NCI-H69 (cell line): ENCODE results near the gene GALNT2.

Source experiments
- DNase-seq: peaks from one replicate; lab custom pipeline; 2025; lab: John Stamatoyannopoulos, UW

The GALNT2 gene

GRCh38 chr1:230300322-230301301, 233.6 kb downstream of the GALNT2 start:
- DNase-seq, result no peak

GRCh38 chr1:230301322-230301721, 234.3 kb downstream of the GALNT2 start:
- no peak for DNase-seq

DNA sequence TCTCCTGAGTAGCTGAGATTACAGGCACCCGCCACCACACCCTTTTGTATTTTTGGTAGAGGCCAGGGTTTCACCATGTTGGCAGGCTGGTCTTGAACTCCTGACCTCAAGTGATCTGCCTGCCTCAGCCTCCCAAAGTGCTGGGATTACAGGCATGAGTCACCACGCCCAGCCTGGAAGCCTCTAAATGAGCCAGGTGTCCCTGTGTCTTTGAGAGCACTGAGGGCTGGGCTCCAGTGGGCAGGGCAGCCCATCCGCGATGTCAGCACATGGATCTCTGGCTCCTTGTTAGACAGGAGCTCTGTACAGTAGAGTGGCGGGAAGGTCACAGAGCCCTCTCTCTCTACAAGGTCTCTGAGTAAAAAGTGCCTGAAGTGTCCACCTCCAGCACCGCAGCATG, 234.8 kb downstream of the GALNT2 start:
- DNase-seq, result peak; percentile 43

GRCh38 chr1:230303069-230303468, 236.0 kb downstream of the GALNT2 start:
- DNase-seq, result peak; percentile 10

DNA sequence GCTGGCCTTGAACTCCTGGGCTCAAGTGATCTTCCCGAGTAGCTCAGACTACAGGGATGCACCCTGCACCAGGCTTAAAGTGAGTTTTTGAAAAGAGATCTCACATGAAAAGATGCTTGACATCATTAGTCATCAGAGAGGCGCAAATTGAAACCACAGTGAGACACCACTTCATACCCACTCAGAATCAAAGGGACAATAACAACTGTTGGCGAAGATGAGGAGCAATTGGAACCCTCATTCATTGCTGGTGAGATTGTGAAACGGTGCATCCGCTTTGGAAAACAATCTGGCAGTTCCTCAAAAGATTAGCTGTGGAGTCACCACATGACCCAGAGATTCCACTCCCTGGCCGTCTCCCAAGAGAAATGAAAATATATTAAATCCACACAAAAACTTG, 236.8 kb downstream of the GALNT2 start:
- DNase-seq, result no peak

DNA sequence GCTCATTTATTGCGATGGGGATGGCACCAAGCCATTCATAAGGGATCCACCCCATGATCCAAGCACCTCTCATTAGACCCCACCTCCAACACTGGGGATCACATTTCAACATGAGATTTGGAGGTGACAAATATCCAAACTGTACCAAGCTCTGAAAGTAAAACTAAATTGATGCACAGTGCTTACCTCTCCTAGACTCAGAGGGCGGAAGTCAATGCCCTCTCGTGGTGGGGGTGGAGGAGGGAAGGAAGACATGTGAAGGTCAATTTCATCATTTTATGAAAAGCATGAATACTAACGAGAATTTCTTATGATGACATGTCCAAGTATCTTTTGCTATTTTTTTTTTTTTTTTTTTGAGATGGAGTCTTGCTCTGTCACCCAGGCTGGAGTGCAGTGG, 239.1 kb downstream of the GALNT2 start:
- DNase-seq, result no peak

GRCh38 chr1:230307213-230307612, 240.2 kb downstream of the GALNT2 start:
- no peak for DNase-seq

DNA sequence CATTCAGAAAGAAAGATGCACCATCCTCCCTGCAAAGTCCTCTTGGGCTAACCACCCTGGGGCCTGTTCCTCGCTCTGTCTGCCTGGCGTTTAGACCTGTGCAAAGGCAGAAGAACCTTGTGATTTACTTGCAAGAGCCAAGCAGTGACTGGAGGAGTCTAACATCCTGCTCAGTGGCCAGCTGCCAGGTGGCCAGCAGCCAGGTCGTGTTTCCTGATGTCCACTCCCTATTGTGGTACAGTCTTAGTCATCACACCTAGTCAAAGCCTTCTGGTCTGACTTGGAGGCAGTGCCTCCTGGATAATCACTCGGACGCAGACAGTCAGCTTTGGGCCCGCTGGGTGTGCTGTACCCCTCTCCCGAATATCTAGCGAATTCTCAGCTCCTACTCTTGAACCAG, 241.0 kb downstream of the GALNT2 start:
- DNase-seq, result peak; percentile 72

DNA sequence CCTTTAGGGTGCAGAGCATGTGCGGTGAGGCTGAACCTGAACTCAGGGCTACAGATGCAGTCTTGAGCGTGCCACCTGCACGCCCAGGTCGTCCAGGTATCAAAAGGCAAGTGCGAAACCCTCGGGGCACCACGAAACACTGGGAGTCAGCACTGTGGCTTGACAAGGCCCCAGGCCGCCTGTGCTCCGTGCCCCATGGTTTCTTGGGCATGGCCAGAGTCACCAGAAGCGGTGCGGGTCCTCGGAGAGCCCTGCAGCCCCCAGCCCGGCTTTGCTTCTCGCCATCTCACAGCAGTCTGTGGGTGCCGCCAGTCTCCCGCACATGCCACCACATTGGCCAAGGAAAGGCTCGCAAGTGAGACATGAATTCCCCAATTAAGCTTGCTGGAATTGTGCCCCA, 241.8 kb downstream of the GALNT2 start:
- DNase-seq, result no peak

DNA sequence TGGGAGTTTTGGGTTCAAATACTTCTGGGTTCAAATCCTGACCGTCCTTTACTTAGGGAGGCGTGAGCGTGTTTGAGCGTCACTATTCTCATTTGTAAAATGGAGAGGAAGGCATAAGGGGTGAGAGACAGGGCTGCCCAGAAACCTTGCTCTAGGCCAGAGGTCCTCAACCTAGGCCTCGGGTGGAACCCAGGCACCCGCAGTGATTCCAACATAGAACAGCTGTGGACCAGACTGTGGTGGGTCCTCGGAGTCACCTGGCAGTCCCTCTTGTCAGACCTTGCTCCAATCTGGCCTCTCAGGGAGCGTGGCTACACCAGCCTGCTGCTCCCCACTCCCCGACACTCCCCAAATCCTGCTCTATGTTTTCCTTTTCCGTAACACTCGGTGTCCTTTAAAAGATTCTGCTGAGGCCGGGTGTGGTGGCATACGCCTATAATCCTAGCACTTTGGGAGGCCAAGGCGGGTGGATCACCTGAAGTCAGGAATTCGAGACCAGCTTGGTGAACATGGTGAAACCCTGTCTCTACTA, 242.7 kb downstream of the GALNT2 start:
- DNase-seq, result no peak

GRCh38 chr1:230310381-230311163, 243.5 kb downstream of the GALNT2 start:
- DNase-seq, result peak; percentile 81

DNA sequence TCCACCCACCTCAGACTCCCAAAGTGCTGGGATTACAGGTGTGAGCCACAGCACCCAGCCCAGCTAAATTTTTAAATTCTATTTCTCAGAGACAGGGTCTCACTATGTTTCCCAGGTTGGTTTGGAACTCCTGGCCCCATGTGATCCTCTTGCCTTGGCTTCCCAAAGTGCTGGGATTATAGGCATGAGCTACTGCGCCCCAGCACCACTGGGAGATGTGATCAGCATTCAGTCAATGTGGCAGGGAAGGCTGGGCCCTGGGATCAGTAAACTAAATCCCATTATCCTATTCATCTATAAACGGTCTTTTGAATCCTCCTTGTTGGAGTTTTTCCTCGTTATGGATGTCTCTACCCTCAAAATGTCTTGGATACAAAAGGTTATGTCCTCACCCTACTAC, 245.6 kb downstream of the GALNT2 start:
- DNase-seq, result no peak

- DNase-seq, result no peak
Measured at GRCh38 chr1:230313453-230314141, 246.6 kb downstream of the GALNT2 start.

DNA sequence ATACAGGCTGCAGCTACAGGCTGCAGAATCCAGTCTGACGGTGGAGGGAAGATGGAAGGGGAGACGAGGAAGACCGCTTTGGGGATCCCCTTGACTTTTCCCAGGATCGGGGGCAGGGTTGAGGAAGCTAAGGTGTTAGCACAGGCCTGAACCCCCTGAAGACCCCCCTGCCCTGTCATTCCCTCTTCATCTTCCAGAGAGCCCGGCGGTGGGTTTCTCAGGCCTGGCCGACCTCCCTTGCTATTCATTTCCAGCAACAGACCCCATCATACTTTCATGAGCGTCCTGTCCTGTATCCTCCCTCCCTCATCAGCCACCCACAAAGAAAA, 247.1 kb downstream of the GALNT2 start:
- DNase-seq, result no peak

DNA sequence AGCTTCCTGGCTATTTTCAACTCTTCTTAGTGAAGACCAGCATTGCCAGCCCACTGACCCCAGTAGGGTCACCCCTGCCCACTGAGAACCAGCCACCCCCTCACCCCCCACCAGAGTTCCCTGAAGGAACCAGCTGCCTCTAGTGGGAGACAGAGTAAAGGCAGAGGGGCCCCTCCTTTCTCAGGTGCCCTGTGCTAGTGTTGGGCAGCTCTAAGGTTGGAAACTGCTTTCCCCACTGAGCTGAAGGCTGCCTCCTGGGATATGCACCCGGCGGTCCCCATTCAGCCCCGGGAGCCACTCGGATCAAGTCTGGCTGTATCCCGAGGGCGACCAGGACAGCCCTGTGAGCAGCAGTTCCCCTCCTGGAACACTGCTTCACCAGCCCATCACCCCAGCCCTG, 248.1 kb downstream of the GALNT2 start:
- DNase-seq, result no peak

DNA sequence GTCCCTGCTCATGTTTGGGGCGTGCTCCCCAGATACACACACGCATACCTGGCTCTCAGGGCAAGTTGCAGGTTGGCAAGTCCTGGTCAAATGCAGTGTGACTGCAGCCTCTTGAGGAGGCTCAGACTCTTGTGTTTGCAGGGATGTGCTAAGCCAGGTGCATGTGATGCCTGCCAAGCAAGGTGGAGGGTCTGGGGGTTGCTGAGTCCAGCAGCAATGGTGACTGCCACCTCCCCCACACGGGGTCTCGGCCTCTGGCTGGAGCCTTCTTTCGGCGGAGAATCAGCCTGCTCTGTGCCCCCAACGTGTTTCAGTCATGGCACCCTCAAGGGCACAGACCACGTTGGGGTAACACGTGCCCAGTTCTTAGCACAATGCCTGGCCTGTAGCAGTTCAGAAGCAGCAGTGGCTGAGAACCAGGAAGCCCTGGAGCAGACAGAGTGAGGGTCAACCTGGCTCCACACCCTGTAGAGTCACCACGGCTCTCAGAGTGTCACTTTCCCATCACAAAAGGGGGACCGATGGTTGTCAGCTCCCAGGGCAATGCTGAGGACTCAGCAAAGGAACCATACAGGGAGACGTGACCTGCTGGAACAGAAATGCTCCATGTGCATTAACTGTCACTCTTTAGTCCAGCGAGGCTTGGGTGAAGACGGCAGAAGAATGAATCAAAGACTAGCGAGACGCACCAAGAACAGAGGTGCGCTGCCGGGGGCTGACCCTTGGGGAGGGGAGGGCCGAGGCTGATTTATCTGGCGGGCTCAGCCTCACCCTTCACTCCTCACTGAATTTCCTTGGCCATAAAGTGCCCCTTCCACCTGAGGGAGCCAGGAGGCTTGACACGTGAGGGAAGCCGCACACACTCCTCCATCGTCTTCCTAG, 250.1 kb downstream of the GALNT2 start:
- DNase-seq, result no peak

GRCh38 chr1:230317823-230318819, 251.1 kb downstream of the GALNT2 start:
- DNase-seq, result peak; percentile 12

DNA sequence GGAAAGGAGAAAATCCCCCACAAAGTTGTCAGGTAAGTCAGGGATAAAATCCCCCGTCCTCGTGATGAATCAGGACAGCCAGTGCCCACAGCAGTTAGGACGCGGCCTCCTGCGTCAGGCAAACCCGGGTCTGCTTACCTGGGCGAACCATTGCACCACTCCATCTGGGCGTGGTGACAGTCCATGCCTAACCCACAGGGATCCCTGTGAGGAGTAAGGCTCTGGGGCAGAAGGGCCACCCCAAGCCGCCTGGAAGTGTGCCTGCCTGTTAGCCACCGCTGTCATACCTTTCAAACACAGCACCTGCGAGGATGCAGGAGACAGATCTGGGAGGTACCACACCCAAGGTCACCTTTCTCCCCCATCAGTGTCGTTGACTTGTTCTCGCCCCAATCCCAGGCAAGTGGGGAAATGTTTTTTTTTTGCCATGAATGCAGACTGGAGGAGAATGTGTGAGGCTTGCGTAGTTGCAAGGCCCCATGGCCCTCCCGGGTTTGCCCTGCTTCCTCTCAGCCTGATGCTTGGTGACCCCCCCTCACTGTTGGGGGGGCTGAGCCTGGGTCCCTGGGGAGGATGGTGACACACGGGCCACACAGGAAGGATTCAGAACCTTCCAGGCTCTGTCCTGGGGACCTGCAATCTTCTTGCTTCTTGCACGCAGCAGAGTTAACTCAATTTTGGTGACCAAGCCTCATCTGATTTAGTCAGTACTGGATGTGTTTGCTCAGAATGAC, 252.1 kb downstream of the GALNT2 start:
- DNase-seq, result no peak

DNA sequence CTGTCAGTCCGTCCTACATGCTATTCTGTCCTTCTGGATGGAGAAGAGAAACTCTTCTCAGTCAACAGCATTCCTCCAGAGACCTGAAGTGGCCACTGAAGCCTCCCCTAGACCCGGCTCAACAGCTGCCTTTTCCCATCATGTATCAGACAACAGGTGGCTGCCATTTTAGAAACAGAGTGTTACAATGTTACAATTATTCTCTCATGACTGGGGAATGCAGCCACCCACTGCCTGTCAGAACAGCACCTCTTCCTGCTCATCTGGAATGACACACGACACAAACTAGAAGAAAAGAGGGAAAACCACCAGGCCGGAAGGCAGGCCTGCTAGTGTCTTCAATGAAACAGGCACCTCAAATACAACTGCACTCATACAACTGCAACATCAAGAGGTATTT, 253.8 kb downstream of the GALNT2 start:
- no peak for DNase-seq
